Measurements from ENCODE around the gene MYOM3. TPM values are rescaled to one million over a fixed set of nuclear protein-coding genes. Genes with fewer than 3 reads are reported as not detected.

MYOM3 gene
- total and polyA plus RNA-seq, 2 of the 13 experiments (the other 11 are each of a cell fraction or from before 2014, with no cell fraction given) = 5.8 to 15.3 TPM

GRCh38 chr1:24141311-24141997 lies 29.5 kb upstream of the MYOM3 start (continued):
- TF ChIP-seq HMGXB4 (CRISPR knock-in tag; IDR thresholded peaks at IDR 0.05; ENCODE audit: borderline replicate concordance in 1 of 2, low read depth in 1 of 2) (0 out of 4 replicates have a peak, but pooled peaks of 1 of the 2 experiments have one; percentile 15), MTA1 (CRISPR knock-in tag; IDR thresholded peaks at IDR 0.05; ENCODE audit: borderline replicate concordance) (no peak), ZBTB25 (CRISPR knock-in tag; IDR thresholded peaks at IDR 0.05) (0 out of 2 replicates have a peak, but pooled peaks have one; percentile 17), MAF1 (CRISPR knock-in tag; IDR thresholded peaks at IDR 0.05; ENCODE audit: borderline replicate concordance) (no peak), ZNF616 (CRISPR knock-in tag; IDR thresholded peaks at IDR 0.05; ENCODE audit: low read depth) (no peak), ZFP91 (CRISPR knock-in tag; IDR thresholded peaks at IDR 0.05; ENCODE audit: borderline replicate concordance) (no peak), ZNF256 (CRISPR knock-in tag; conservative IDR thresholded peaks at IDR 0.05) (no peak), PRMT3 (CRISPR knock-in tag; IDR thresholded peaks at IDR 0.05; ENCODE audit: borderline replicate concordance, low read depth) (no peak), ELK4 (CRISPR knock-in tag; IDR thresholded peaks at IDR 0.05; ENCODE audit: borderline replicate concordance) (no peak), ZNF501 (CRISPR knock-in tag; IDR thresholded peaks at IDR 0.05) (no peak), ETV5 (CRISPR knock-in tag; IDR thresholded peaks at IDR 0.05; ENCODE audit: borderline replicate concordance) (0 out of 2 replicates have a peak, but pooled peaks have one; percentile 16), IRF2 (CRISPR knock-in tag; IDR thresholded peaks at IDR 0.05) (no peak), ZBTB2 (CRISPR knock-in tag; IDR thresholded peaks at IDR 0.05; ENCODE audit: low read depth) (no peak), BCL6 (CRISPR knock-in tag; IDR thresholded peaks at IDR 0.05) (peak; percentile 19; the same call in 1 of the 2 replicates)

Measured in HepG2 (cell line).